Medulla oblongata (tissue), 1 donor: ENCODE measurements around the gene MZF1.
"Not testable (repeated sequence)": the region's sequence is repeated elsewhere in the genome, so short reads cannot be mapped to it uniquely, and the experiment has no call there.

Source experiments
- DNase-seq: peaks from one replicate; pipeline ENCODE4 v3.0.0-alpha.2; 2015; ENCODE audit errors: extremely low spot score

The MZF1 gene

GRCh38 chr19:58542641-58543372 is 30.3 kb downstream of the MZF1 start:
- DNase-seq = not testable (repeated sequence)

GRCh38 chr19:58539169-58539559 is 34.0 kb downstream of the MZF1 start:
- not testable (repeated sequence) for DNase-seq

GRCh38 chr19:58538257-58539168 is 34.6 kb downstream of the MZF1 start:
- no peak for DNase-seq

- no peak for DNase-seq
These were observed 36.0 kb downstream of the MZF1 start for GRCh38 chr19:58536852-58537798.

- no peak for DNase-seq
These were observed 37.3 kb downstream of the MZF1 start for GRCh38 chr19:58535857-58536256.

- DNase-seq = no peak
These were observed 41.9 kb downstream of the MZF1 start for GRCh38 chr19:58531034-58531840.

- DNase-seq = no peak
These were observed 43.7 kb downstream of the MZF1 start for GRCh38 chr19:58529405-58529804.

GRCh38 chr19:58522709-58523108 is 50.4 kb downstream of the MZF1 start:
- no peak for DNase-seq

- DNase-seq = no peak
These were observed 51.5 kb downstream of the MZF1 start for GRCh38 chr19:58521651-58522050.

- no peak for DNase-seq
These were observed 52.9 kb downstream of the MZF1 start for GRCh38 chr19:58520257-58520599.

- DNase-seq = peak; percentile 96
These were observed 53.5 kb downstream of the MZF1 start, which contains the start of gene ZBTB45 for GRCh38 chr19:58519355-58520256. Gene ZBTB45 (minus strand): TSS chr19:58519810. CDS start chr19:58517673, 2,137 bp downstream.

GRCh38 chr19:58519087-58519354 is 54.1 kb downstream of the MZF1 start:
- peak; percentile 60 for DNase-seq

- no peak for DNase-seq
These were observed 54.7 kb downstream of the MZF1 start for GRCh38 chr19:58518256-58519086.

GRCh38 chr19:58516964-58517833 is 55.9 kb downstream of the MZF1 start:
- no peak for DNase-seq

- no peak for DNase-seq
These were observed 56.8 kb downstream of the MZF1 start for GRCh38 chr19:58516246-58516836.

- no peak for DNase-seq
These were observed 57.9 kb downstream of the MZF1 start for GRCh38 chr19:58515259-58515658.

- DNase-seq = no peak
These were observed 58.5 kb downstream of the MZF1 start for GRCh38 chr19:58514564-58515022.
